Epidermal melanocyte (primary cell): Measurements from ENCODE around the gene ESRRB.
"Not testable (repeated sequence)": the region's sequence is repeated elsewhere in the genome, so short reads cannot be mapped to it uniquely, and the experiment has no call there.

Source experiments
- DNase-seq: peaks from one replicate; pipeline ENCODE4 v3.0.0; 2011; ENCODE audit warnings: low spot score; ENCODE audit not compliant: insufficient read length

ESRRB gene

DNA sequence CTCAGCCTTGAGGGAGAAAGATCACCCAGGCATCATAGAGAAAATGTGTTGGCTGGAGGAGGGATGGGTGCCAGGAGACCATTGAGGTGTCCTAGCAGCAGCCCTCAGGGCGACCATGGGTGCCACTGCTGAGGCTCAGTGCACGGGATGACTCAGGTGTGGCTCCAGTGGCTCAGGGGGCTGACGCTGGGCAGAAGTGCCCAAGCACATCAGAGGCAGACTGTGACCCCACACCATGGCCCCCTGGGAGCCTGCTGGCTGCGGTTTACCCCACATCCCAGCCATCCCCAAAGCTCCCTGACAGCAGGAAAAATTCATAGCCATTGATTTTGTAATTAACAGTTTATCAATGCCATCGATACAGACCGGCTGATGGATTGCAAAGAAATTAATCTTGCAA is 120.7 kb downstream of the ESRRB start:
- no peak for DNase-seq

DNA sequence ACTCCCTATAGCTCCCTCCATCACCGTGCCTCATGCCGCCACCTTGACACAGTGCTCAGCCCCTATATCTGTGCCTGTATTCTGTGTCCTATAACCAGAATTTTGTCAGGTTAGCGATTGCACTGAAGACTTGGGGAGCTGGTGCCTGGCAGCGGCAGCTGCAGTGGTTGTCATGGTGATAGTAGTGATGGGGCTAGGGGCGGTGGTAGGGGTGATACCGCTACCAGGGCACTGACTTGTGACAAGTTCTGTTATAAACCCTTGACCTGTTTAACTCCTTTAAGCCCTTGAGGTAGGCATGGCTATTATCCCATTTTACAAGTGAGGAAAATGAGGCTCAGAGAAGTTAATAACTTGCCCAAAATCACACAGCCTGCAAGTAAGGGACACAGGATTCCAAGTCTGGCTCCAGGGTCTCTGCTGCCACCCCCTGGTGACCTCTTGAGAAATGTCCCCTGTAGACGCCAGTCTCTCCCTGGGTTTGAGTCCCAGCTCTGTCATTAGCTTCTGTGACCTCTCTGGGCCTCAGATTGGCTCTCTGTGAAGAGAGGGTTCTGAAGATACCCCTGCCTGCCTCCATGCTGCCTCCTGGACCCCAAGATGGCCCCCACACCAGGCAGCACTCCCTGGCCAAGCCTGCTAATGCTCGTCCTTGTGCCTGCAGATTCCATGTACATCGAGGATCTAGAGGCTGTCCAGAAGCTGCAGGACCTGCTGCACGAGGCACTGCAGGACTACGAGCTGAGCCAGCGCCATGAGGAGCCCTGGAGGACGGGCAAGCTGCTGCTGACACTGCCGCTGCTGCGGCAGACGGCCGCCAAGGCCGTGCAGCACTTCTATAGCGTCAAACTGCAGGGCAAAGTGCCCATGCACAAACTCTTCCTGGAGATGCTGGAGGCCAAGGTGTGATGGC is 121.9 kb downstream of the ESRRB start:
- no peak for DNase-seq

DNA sequence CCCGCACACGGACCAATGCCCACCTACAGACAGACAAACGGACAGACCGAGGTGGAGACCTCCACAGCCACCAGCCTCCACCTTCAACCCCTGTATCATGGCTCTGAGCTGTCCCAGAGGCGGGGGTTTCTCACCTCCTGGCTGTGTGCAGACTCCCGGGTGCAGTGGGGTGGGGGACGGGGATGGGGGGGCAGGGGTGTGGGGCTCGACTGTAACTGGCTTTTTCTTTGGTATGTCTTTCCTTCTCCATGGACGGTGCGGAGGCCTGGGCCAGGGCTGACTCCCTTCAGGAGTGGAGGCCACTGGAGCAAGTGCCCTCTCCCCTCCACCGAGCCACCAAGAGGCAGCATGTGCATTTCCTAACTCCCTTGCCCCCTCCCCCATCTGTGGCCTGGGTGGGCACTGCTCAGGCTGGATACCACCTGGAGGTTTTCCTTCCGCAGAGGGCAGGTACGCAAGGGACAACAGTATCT is 122.6 kb downstream of the ESRRB start:
- no peak for DNase-seq

DNA sequence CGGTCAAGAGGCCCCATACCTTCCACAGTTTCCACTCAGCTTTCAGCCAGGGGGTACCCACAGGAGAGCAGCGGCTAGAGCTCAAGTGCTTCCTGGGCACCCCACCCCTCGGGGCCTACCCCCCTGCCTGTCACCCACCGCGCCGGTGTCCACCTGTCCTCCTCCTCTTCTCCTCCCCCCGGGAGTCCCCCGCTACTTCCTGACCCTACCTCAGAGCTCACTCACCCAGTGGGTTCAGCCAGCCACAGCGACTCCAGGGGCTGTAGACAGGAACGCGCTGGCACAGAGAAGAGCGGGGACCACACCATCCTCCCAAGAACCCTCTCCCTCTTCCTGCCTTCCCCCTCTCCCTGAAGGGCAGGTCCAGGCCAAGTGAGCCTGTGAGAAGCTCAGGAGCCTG is 123.0 kb downstream of the ESRRB start:
- no peak for DNase-seq

DNA sequence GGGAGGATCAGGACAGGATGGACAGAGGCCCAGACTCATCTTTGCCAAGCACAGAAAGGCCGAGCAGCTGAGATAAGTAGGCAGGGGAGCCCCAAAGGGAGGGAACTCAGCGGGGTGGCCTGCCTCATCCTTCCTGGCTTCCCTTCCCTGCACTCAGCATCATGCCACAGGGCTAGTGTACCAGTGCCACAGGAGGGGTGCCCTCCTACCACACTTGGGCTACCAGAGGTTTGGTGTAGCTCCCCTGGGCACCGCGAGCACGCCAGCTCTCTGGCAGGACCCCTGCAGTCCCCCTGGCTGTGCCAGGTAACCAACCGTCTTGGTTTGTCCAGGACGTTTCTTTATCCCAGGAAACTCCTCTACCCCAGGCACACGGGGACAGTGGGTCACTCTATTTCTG is 123.5 kb downstream of the ESRRB start:
- no peak for DNase-seq

DNA sequence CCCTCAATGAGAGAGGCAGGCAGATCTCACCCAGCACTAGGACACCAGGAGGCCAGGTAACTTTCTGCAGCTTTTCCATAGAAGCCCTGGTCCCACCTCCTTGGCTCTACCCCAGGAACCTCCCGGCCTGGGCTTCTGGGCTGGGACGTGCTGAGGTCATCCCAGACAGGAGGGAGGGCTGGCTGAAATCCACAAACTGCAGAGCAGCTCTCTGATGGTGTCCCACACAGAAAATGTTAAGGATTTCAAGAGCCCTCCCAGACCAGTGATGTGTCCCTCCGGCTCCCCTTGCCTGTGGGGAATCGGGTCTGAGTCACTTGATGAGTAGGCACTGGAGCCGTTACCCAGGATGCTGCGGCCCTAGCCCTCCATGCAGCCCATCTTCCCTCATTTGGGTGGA is 124.1 kb downstream of the ESRRB start:
- DNase-seq = no peak

DNA sequence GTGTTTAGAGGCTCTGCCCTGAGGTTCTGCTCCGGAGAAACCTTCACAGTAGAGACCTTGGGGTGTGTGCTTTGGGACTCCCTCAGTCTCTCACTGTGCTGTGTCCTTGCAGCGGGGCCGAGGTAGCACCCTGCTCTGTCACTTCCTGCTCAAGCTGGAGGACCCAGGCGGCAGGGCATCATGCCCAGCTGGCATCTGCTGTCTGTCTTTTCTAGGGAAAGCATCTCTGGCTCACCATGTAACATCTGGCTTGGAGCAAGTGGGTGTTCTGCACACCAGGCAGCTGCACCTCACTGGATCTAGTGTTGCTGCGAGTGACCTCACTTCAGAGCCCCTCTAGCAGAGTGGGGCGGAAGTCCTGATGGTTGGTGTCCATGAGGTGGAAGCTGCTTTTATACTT is 124.5 kb downstream of the ESRRB start:
- no peak for DNase-seq

DNA sequence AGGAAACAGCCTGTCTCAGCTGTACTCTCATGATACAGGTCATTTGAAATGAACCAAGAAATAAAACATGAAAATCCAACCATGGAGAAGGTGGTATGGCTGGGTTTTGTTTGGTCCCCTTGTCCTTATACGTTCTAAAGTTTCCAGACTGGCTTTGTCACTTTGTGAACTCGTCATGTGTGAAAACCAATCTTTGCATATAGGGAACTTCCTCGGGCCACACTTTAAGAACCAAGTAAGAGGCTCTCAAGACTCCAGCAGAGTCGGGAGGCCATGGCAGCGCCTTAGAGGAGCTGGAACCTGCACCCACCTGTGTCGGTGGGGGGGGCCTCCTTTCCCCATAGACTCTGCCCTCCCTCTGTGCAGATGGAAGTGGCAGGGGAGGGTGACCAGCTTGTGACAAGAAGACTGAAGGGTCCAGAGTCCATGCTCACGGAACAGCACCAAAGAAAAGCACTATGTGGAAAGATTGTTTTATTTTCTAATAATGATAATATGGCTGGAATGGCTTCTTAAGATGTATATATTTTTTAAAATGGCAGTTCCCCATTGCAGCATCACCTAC is 125.3 kb downstream of the ESRRB start:
- no peak for DNase-seq

DNA sequence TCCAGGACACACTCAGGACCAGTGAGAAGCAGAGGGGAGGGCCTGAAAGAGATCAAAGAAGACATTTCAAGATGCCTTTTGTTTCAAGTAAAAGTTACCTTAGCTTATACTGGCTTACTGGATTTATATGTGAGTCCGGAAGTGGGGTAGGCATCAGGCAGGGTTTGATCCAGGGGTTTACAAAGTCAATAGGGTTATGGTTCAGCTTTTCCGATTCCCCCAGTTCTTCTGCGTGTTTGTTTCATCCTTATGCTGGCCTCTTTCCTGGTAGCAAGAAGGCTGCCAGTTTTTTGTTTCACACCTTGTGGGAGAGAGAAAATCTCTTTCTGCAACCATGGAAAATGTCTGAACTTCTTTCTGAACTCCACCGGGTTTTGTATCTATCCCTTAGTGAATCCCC is 126.3 kb downstream of the ESRRB start:
- no peak for DNase-seq

DNA sequence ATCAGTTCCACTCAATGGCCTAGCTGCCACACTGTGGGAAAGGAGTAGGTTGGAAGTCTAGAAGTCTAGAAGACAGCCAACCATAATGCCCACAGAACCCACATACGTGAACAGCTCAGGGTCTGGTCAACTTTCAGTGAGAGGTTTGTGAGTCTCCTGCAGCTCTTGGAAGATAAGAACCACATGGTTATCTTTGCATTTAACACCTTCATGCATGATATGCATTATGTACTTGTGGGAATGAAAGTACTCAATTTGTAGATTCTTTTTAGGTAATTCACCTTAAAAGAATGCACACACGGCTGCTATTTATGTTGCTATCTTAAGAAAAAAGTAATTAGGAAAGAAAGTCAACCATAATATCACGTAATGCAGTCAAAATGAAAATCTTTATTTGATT is 126.7 kb downstream of the ESRRB start:
- no peak for DNase-seq

DNA sequence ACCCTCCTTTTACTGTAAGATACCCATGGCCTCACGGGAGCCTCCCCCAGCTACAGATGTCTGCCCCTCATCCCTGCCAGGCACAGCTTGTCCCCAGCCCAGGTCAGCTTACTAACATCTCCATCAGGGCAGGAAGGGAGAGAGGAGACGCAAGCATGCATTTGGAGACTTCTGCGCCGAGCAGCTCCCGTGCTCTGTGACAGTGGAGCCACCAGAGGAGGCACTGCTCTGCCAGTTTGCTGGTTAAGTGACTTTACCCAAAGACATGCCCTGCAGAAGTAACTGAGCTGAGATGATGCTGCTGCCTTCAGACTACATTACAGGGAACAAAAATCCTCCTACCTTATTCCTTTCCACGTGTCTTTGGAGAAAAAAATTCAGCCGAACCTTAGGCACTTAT is 133.4 kb downstream of the ESRRB start:
- DNase-seq = no peak

DNA sequence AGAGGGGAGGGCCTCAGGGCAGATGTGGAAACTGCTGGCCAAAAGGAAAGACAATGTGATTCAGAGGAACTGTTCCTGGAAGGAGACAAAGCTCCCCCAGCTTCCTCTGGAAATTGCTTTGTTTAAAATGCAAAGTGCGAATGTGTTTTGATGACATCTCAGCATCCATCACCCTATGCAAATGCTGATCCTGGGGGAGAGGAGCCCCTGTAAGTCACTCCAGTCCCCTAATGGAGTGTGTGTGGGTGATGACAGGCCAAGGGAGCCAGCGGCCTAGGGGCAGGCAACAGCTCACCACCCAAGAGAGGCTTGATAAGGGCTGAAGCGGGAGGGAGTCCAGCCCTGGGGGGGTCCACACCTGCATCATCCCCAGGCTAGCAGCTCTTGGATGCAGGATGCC is 134.2 kb downstream of the ESRRB start:
- DNase-seq = no peak

DNA sequence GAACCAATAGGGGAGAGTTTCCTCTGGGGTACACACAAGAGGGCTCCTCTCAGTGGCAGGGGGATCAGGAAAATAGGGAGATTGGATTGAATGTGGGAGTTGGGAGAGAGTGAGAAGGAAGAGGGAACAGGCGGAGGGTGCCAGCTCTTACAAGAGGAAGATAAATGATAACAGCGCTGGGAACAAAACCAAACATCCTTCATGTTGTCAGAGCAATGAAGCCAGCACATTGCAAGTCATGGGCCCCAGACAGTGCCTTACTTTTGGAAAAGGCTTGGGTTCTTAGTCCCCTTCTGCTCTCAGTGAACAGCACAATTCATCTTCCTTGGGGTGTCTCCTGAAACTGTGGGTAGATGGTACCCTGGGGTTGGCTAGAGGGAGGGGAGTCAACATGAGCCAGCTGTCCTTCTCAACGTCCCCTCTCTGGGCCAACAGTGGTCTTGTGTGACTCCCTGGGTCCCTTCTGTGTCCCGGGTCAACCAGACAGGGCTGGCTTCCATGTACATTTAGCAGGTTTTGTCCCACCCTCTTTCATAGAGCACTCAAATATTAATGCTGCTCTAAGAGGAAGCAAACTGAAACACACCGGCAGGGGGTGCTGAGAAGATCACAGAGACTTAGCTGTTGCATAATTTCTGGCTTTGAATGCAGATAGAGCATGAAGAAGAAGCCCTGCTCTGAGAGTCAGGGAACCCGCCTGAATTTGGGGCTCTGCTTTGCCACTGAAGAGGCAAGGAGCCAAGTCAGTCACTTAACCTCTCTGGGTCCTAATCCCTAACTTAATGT is 138.5 kb downstream of the ESRRB start:
- no peak for DNase-seq

DNA sequence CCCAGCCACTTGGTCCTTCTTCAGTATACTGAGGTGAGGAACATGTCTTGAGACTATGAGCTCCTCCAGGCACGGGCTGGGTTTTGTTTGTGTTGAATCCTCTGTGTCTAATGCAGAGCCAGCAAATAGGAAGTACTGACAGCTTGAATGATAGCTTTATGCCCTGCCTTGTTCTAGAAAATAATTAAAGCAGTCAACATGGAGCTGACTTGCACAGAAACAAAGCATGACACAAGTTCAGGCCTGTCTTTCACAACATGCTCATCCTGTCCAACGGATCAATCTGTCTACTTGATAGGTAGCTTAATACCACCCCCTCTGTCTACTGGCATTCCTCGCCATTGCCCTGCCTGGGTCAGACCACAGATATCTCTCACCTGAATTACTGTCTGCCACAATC is 140.9 kb downstream of the ESRRB start:
- DNase-seq = no peak

DNA sequence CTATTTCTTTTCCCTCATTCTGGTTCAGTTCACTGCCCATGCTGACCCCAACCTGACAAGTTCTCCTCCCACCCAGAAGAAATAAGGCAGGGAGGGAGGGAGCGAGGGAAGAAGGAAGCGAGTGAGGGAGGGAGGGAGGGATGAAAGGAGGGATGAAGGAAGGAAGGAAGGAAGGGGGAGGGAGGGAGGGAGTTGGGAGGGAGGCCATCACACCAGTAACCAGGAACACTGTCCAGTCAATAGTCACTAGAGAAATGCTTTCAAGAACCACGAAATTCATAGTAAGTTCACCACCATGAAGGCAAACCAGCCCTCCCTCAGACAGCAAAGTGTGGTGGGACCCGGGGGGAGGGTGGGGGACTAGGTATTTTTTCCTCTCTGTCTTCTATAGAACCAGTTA is 142.4 kb downstream of the ESRRB start:
- DNase-seq = no peak

DNA sequence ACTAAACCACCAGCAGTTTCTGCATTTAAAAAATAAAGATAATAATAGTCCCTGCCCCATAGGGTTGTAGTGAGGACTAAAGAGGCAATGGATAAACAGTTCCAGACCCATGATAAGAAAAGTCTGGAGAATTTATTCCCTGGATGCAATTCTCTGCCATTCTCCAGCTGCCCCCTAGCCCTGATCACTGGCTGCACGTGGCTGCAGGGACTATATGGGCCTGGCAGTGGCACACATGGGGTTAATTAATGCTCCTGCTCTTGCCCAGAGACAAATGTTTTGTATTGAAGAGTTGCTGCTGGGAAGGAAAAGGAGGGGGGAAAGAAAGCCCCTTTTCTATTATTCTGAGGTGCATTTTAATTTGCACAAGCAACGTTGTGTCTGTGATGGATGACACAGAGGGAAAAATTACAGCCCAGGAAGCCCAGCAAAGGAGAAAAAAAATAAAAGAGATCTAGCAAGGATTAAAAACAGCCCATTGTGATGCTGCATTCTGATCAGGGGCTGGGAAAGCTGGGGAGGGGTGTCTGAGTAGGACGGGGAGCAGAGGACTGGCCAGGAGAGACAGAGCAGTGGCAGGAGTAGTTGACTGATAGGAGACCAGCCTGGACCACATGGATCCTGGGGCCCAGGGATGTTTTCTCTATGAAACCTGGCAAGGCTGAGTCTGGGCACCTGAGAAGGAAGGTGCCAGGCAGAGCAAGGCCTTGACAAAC is 149.3 kb downstream of the ESRRB start:
- DNase-seq = no peak

DNA sequence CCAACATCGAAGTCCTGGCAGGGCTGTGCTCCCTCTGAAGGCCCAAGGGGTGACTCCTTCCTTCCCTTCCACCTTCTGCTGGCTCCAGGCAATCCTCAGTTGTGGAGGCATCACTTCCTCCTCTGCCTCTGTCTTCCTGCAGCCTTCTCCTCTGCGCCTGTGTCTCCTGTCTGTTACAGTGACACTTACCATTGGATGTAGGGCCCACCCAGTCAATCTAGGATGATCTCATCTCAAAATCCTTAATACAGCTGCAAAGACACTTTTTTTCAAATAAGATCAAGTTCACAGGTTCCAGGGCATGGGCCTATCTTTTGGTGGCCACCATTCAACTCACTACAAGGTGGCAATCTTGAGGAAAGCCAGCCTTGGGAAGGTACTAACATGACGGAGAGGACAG is 155.1 kb downstream of the ESRRB start:
- DNase-seq = no peak

DNA sequence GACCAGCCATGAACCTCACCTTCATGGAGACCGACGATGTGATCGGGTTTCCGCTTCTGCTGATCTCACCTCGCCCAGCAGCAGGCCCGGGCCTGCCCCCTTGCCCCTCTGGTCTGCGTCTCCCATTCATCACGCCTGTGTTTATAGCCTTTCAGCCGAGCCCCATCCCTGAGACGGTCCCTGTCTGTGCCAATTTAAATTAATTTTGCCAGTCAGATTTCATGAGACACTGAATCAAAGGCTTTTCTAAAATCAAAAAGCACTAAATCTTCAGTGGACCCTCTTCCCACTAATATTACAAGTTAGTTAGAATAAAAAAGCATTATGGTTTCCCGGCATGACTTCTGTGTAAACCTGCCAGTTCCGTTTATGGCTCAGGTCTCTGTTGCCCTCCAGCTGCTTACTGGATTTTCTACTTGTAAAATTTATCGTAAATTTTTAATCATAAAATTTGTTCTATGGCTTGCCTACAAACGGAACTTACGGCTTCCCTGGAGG is 155.9 kb downstream of the ESRRB start:
- no peak for DNase-seq

DNA sequence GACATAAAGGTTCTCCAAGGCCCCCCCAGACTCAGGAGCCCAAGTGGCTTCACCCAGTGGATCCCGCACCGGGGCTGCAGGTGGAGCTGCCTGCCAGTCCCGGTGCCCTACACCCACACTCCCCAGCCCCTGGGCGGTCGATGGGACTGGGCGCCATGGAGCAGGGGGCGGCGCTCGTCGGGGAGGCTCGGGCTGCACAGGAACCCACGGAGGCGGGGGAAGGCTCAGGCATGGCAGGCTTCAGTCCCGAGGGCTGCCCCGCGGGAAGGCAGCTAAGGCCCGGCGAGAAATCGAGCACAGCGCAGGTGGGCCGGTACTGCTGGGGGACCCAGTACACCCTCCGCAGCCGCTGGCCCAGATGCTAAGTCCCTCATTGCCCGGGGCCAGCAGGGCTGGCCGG is 160.7 kb downstream of the ESRRB start:
- DNase-seq = not testable (repeated sequence)

DNA sequence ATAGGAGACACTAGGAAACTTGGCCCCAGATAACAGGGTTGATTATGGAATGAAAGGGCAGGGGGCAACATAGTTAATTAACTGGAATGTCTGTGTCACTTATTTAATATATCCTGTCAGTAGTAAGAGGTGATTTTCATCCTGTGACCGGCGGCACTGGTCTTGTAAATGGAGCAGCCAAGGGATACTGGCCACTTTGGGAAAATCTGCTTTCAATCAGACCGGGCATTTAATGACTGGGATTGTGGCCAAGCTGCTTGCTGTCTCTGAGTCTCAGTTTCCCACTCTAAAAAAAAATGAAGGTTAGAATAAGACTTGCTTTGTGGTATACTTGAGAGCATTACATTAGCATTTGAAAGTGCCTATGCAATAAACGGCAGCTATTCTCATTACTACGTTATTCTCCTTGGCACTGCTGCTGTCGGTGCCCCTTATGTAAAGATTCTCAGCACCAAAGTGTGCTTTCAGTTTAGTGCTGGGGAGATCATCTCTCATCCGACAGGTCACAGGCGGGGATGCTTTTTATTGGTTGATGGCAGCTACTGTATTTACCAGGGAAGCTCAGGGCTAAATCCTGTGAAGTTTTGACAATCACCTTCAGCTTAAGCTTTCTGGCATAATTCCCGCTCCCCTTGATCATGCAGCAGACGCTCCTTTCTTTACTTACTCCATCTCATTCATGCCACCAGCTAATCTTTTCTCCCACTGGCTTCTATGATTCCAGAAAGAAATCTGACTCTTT is 162.1 kb downstream of the ESRRB start:
- DNase-seq = no peak

DNA sequence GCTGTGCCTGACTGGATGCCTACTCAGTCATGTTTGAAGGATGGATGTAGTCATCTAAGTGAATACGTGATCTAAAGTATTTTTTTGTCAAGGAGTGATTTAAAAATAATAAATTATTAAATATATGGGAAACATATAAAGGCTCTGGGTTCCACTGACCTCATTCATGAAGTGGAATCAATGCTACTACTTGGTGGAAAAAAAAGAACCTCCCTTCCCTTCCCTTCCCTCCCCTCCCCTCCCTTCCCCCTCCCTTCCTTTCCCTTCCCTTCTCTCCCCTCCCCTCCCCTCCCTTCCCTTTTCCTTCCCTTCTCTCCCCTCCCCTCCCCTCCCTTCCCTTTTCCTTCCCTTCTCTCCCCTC is 162.7 kb downstream of the ESRRB start:
- DNase-seq = no peak
